ENCODE data around the gene PLEKHF1.
A peak's percentile ranks its signal among the peaks of the same experiment; 100 is the strongest.

The PLEKHF1 gene

GRCh38 chr19:29681422-29682235, 16.4 kb downstream of the PLEKHF1 start:
- no peak for DNase-seq

- no peak for DNase-seq
Measured at GRCh38 chr19:29682236-29682895, 17.1 kb downstream of the PLEKHF1 start.

GRCh38 chr19:29683009-29683408, 17.7 kb downstream of the PLEKHF1 start:
- peak; percentile 53 for DNase-seq

GRCh38 chr19:29685326-29685725, 20.1 kb downstream of the PLEKHF1 start:
- DNase-seq = no peak

GRCh38 chr19:29686285-29686805, 21.1 kb downstream of the PLEKHF1 start:
- no peak for DNase-seq

GRCh38 chr19:29687244-29687896, 22.1 kb downstream of the PLEKHF1 start:
- no peak for DNase-seq

GRCh38 chr19:29687897-29688728, 22.9 kb downstream of the PLEKHF1 start:
- DNase-seq = no peak

GRCh38 chr19:29690842-29691241, 25.6 kb downstream of the PLEKHF1 start:
- DNase-seq = no peak

- no peak for DNase-seq
Measured at GRCh38 chr19:29694161-29694560, 28.9 kb downstream of the PLEKHF1 start.

- peak; percentile 89 for DNase-seq
Measured at GRCh38 chr19:29694669-29695627, 29.7 kb downstream of the PLEKHF1 start.

- DNase-seq = no peak
Measured at GRCh38 chr19:29695765-29696564, 30.7 kb downstream of the PLEKHF1 start.

GRCh38 chr19:29696565-29696846, 31.2 kb downstream of the PLEKHF1 start:
- DNase-seq = no peak

- DNase-seq = no peak
Measured at GRCh38 chr19:29697523-29698261, 32.4 kb downstream of the PLEKHF1 start.

- DNase-seq = no peak
Measured at GRCh38 chr19:29699861-29700260, 34.6 kb downstream of the PLEKHF1 start.

- no peak for DNase-seq
Measured at GRCh38 chr19:29700498-29700897, 35.2 kb downstream of the PLEKHF1 start.

GRCh38 chr19:29702161-29702962, 37.1 kb downstream of the PLEKHF1 start:
- DNase-seq = peak; percentile 76

GRCh38 chr19:29702963-29703320, 37.7 kb downstream of the PLEKHF1 start:
- no peak for DNase-seq

- no peak for DNase-seq
Measured at GRCh38 chr19:29704562-29705558, 39.6 kb downstream of the PLEKHF1 start.

Measured in retina (tissue), 1 donor.